A673 (cell line): ENCODE results near the gene OPRPN. TPM values are rescaled to one million over a fixed set of nuclear protein-coding genes. Genes with fewer than 3 reads are reported as not detected.

Source experiments
- BruUV-seq: library from RNA; stranded (reverse); fragments of 400-500 nt; replicated peaks from 2 replicates; lab custom pipeline; 2021; lab: Mats Ljungman, UMichigan
- CTCF ChIA-PET: fragments of 300-600 bp; sonication (Branson Sonifier 250); formaldehyde crosslinking; loops from one replicate; lab custom pipeline; 2022; ENCODE audit warnings: antibody characterized with exemption; lab: Charles Lee
- POLR2A ChIA-PET: fragments of 300-600 bp; sonication (Branson Sonifier 250); formaldehyde crosslinking; loops from one replicate; lab custom pipeline; 2022; ENCODE audit warnings: antibody characterized with exemption; ENCODE audit not compliant: low non-redundant PET; lab: Charles Lee
- DNase-seq: peaks from one replicate; pipeline ENCODE4 v3.0.0-alpha.2; 2015; ENCODE audit warnings: low spot score
- H3K27ac ChIP-seq: fragments of 200-600 bp; sonication (generic); 2 replicates; pipeline ENCODE4 v1.5.1; 2016; ENCODE audit warnings: mixed run types, low read depth, mild to moderate bottlenecking, mixed read lengths, antibody characterized with exemption, low read length; ENCODE audit not compliant: poor library complexity, severe bottlenecking
- H3K27me3 ChIP-seq: fragments of 200-600 bp; sonication (generic); replicated peaks from 2 replicates; pipeline ENCODE4 v1.6.1; 2017; ENCODE audit warnings: mixed run types, low read depth, mild to moderate bottlenecking, mixed read lengths, antibody characterized with exemption, low read length; ENCODE audit not compliant: insufficient read depth, poor library complexity
- H3K36me3 ChIP-seq: fragments of 200-600 bp; sonication (generic); 2 replicates; pipeline ENCODE4 v1.6.1; 2016; ENCODE audit warnings: mixed run types, mild to moderate bottlenecking, mixed read lengths, antibody characterized with exemption, low read length; ENCODE audit not compliant: insufficient read depth, poor library complexity, severe bottlenecking
- H3K4me1 ChIP-seq: fragments of 200-600 bp; sonication (generic); 2 replicates; pipeline ENCODE4 v1.6.1; 2017; ENCODE audit warnings: mixed run types, mild to moderate bottlenecking, mixed read lengths, antibody characterized with exemption, low read length; ENCODE audit not compliant: insufficient read depth, poor library complexity, severe bottlenecking
- H3K4me3 ChIP-seq: fragments of 200-600 bp; sonication (generic); 2 replicates; pipeline ENCODE4 v1.5.1; 2016; ENCODE audit warnings: low read depth, mixed run types, mild to moderate bottlenecking, mixed read lengths, low read length; ENCODE audit not compliant: poor library complexity, severe bottlenecking
- H3K9me3 ChIP-seq: fragments of 200-600 bp; sonication (generic); 2 replicates; pipeline ENCODE4 v1.6.1; 2016; ENCODE audit warnings: mixed run types, low read depth, mild to moderate bottlenecking, mixed read lengths, antibody characterized with exemption, low read length; ENCODE audit not compliant: poor library complexity, severe bottlenecking
- CTCF ChIP-seq: fragments of 300-800, 200-600 bp; sonication (generic); conservative IDR thresholded peaks from 2 replicates; pipeline ENCODE4 v1.5.1; 2017; ENCODE audit warnings: low read depth, mild to moderate bottlenecking, antibody characterized with exemption, low read length, moderate library complexity, mixed read lengths
- EZH2 ChIP-seq: fragments of 200-600 bp; sonication (generic); IDR thresholded peaks from 2 replicates; pipeline ENCODE4 v1.6.1; 2017; ENCODE audit warnings: borderline replicate concordance, low read depth, mild to moderate bottlenecking, mixed read lengths, antibody characterized with exemption, low read length; ENCODE audit not compliant: poor library complexity, severe bottlenecking
- intact Hi-C: fragments of 100-400 bp; cut with micrococcal nuclease; formaldehyde crosslinking; loops from one replicate; pipeline ENCODE4 v1.10.0; 2022; ENCODE audit not compliant: unreplicated experiment
- total RNA-seq: library from RNA; stranded (reverse); gene quantifications from 2 replicates; pipeline ENCODE4 v1.2.3, GENCODE V29; 2021

Gene OPRPN
- total RNA-seq, 1 experiment from 2014 or later = not detected

GRCh38 chr4:70360460-70360859, 37.3 kb upstream of the OPRPN start, which contains the start of gene SMR3A:
Gene SMR3A, plus strand, starts transcription at chr4:70360760. Its CDS starts 1,356 bp downstream, at chr4:70362116.
- ChIA-PET CTCF (no interaction called here), POLR2A (no interaction called here)
- intact Hi-C loops = no loop called here
- TF ChIP-seq CTCF (no peak), EZH2 (no peak)
- no peaks in the 10 kb centered on the region for H3K9me3 ChIP-seq
- no peaks in the 10 kb centered on the region for H3K36me3 ChIP-seq
- H3K27me3 ChIP-seq = no peaks in the 10 kb centered on the region
- no peak for DNase-seq
- H3K4me1 ChIP-seq = no peaks in the 10 kb centered on the region
- no peak within 1 kb of the TSS for H3K4me3 ChIP-seq
- no TSS peak for BruUV-seq
- no peak within 1 kb of the TSS for H3K27ac ChIP-seq

- CTCF ChIA-PET = no interaction called here
Measured at GRCh38 chr4:70364002-70364401, 33.7 kb upstream of the OPRPN start.

GRCh38 chr4:70365479-70365878, 32.3 kb upstream of the OPRPN start:
- Histone ChIP-seq H3K27ac (no peak overlapping the region), H3K4me3 (no peak overlapping the region), H3K27me3 (no peaks in the 10 kb centered on the region), H3K4me1 (no peaks in the 10 kb centered on the region), H3K9me3 (no peaks in the 10 kb centered on the region), H3K36me3 (no peaks in the 10 kb centered on the region)
- ChIA-PET CTCF (no interaction called here), POLR2A (no interaction called here)
- no peak for DNase-seq
- BruUV-seq = no TSS peak
- intact Hi-C loops = no loop called here
- no peak for TF ChIP-seq EZH2
- no peak for TF ChIP-seq CTCF

More at GRCh38 chr4:70364002-70364401, 33.7 kb upstream of the OPRPN start:
- no peak for DNase-seq
- POLR2A ChIA-PET = no interaction called here
- no peaks in the 10 kb centered on the region for H3K4me1 ChIP-seq
- no TSS peak for BruUV-seq
- no peaks in the 10 kb centered on the region for H3K27me3 ChIP-seq
- no peaks in the 10 kb centered on the region for H3K36me3 ChIP-seq
- H3K9me3 ChIP-seq = no peaks in the 10 kb centered on the region
- TF ChIP-seq EZH2 = no peak
- no peak for TF ChIP-seq CTCF
- intact Hi-C loops = no loop called here
- H3K27ac ChIP-seq = no peak overlapping the region
- no peak overlapping the region for H3K4me3 ChIP-seq
